NCI-H1694 (cell line): ENCODE measurements around the gene CCDC171.
"Not testable (repeated sequence)": the region's sequence is repeated elsewhere in the genome, so short reads cannot be mapped to it uniquely, and the experiment has no call there.

Experiments
- DNase-seq: peaks from one replicate; lab custom pipeline; 2025; lab: John Stamatoyannopoulos, UW

Gene CCDC171

GRCh38 chr9:15697446-15697851 is 144.6 kb downstream of the CCDC171 start:
- DNase-seq: no peak

- not testable (repeated sequence) for DNase-seq
Measured at GRCh38 chr9:15699876-15700559, 147.2 kb downstream of the CCDC171 start.

GRCh38 chr9:15707000-15707399 is 154.2 kb downstream of the CCDC171 start:
- DNase-seq: no peak

- DNase-seq: no peak
Measured at GRCh38 chr9:15711531-15711930, 158.7 kb downstream of the CCDC171 start.

- DNase-seq: no peak
Measured at GRCh38 chr9:15711931-15712330, 159.1 kb downstream of the CCDC171 start.

- DNase-seq: no peak
Measured at GRCh38 chr9:15714746-15715145, 161.9 kb downstream of the CCDC171 start.

GRCh38 chr9:15717290-15717967 is 164.6 kb downstream of the CCDC171 start:
- DNase-seq: no peak

GRCh38 chr9:15718423-15718822 is 165.6 kb downstream of the CCDC171 start:
- no peak for DNase-seq

- DNase-seq: no peak
Measured at GRCh38 chr9:15720861-15721260, 168.0 kb downstream of the CCDC171 start.

- no peak for DNase-seq
Measured at GRCh38 chr9:15722888-15723287, 170.0 kb downstream of the CCDC171 start.

- DNase-seq: no peak
Measured at GRCh38 chr9:15724016-15724415, 171.2 kb downstream of the CCDC171 start.

GRCh38 chr9:15724612-15725011 is 171.8 kb downstream of the CCDC171 start:
- DNase-seq: no peak

GRCh38 chr9:15725953-15726352 is 173.1 kb downstream of the CCDC171 start:
- no peak for DNase-seq

GRCh38 chr9:15729507-15729906 is 176.7 kb downstream of the CCDC171 start:
- DNase-seq: no peak

GRCh38 chr9:15735083-15735857 is 182.4 kb downstream of the CCDC171 start:
- DNase-seq: no peak

GRCh38 chr9:15736569-15736968 is 183.7 kb downstream of the CCDC171 start:
- DNase-seq: no peak

- no peak for DNase-seq
Measured at GRCh38 chr9:15738011-15738410, 185.2 kb downstream of the CCDC171 start.

- DNase-seq: no peak
Measured at GRCh38 chr9:15741015-15741414, 188.2 kb downstream of the CCDC171 start.

- DNase-seq: no peak
Measured at GRCh38 chr9:15743512-15743911, 190.7 kb downstream of the CCDC171 start.

- no peak for DNase-seq
Measured at GRCh38 chr9:15744196-15744595, 191.4 kb downstream of the CCDC171 start.

- DNase-seq: no peak
Measured at GRCh38 chr9:15746905-15747304, 194.1 kb downstream of the CCDC171 start.

GRCh38 chr9:15755660-15756059 is 202.8 kb downstream of the CCDC171 start:
- DNase-seq: no peak

- no peak for DNase-seq
Measured at GRCh38 chr9:15761551-15761950, 208.7 kb downstream of the CCDC171 start.
